ENCODE data around the gene APOL5. TPM values are rescaled to one million over a fixed set of nuclear protein-coding genes. Genes with fewer than 3 reads are reported as not detected.

APOL5 gene
- total RNA-seq, 1 donor from 2014 or later: 1.6 TPM

DNA sequence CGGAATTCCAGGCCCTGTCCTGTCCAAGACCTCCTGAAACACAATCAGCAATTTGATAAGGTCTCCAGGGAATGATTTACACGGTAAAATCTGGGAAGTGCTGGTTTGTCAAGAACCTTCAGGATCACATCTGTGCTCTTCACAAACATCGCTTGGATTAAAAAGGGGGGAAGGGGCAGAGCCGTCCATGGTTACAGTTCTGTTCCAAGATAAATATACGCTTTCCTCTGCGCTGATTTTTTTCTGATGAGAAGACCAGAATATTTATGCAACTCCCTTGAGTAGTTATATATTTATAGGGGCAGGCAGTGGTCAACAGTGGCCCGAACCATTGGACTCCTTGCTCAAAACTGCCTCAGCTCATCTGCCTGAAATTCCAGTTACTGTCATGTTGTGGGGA is 9.2 kb upstream of the APOL5 start:
- no peaks in the 10 kb centered on the region for H3K4me1 ChIP-seq (ENCODE audit: control insufficient read depth in 3 of 3, insufficient read depth in 3 of 3, low read length in 3 of 3)
- H3K27ac ChIP-seq (ENCODE audit: low read depth, low read length): no peak overlapping the region
- H3K36me3 ChIP-seq (ENCODE audit: control insufficient read depth in 3 of 3, insufficient read depth in 3 of 3, low read length in 3 of 3): no peaks in the 10 kb centered on the region
- peaks cover 0 to 3% (median 0%) of the 10 kb centered on the region in 3 donors for H3K9me3 ChIP-seq (ENCODE audit: control insufficient read depth in 3 of 3, low read length in 3 of 3)
- no peak overlapping the region for H3K9ac ChIP-seq (ENCODE audit: low read depth in 1 of 3, low read length in 3 of 3)
- no peaks in the 10 kb centered on the region for H3K27me3 ChIP-seq (ENCODE audit: control insufficient read depth in 3 of 3, insufficient read depth in 3 of 3, low read length in 3 of 3)
- H3K4me3 ChIP-seq (ENCODE audit: low read length in 3 of 3): no peak overlapping the region

GRCh38 chr22:35708917-35709316 is 8.8 kb upstream of the APOL5 start:
- peaks cover 0 to 3% (median 0%) of the 10 kb centered on the region in 3 donors for H3K9me3 ChIP-seq (ENCODE audit: control insufficient read depth in 3 of 3, low read length in 3 of 3)
- no peak overlapping the region for H3K27ac ChIP-seq (ENCODE audit: low read depth, low read length)
- no peak overlapping the region for H3K4me3 ChIP-seq (ENCODE audit: low read length in 3 of 3)

GRCh38 chr22:35711336-35711735 is 6.3 kb upstream of the APOL5 start:
- H3K27ac ChIP-seq (ENCODE audit: low read depth, low read length): no peak overlapping the region
- no peaks in the 10 kb centered on the region for H3K36me3 ChIP-seq (ENCODE audit: control insufficient read depth in 3 of 3, insufficient read depth in 3 of 3, low read length in 3 of 3)
- H3K4me1 ChIP-seq (ENCODE audit: control insufficient read depth in 3 of 3, insufficient read depth in 3 of 3, low read length in 3 of 3): no peaks in the 10 kb centered on the region
- H3K27me3 ChIP-seq (ENCODE audit: control insufficient read depth in 3 of 3, insufficient read depth in 3 of 3, low read length in 3 of 3): no peaks in the 10 kb centered on the region
- H3K4me3 ChIP-seq (ENCODE audit: low read length in 3 of 3): no peak overlapping the region
- no peak overlapping the region for H3K9ac ChIP-seq (ENCODE audit: low read depth in 1 of 3, low read length in 3 of 3)
- peaks cover 0 to 3% (median 0%) of the 10 kb centered on the region in 3 donors for H3K9me3 ChIP-seq (ENCODE audit: control insufficient read depth in 3 of 3, low read length in 3 of 3)

More at GRCh38 chr22:35708917-35709316, 8.8 kb upstream of the APOL5 start:
- Histone ChIP-seq H3K27me3 (ENCODE audit: control insufficient read depth in 3 of 3, insufficient read depth in 3 of 3, low read length in 3 of 3) (no peaks in the 10 kb centered on the region), H3K9ac (ENCODE audit: low read depth in 1 of 3, low read length in 3 of 3) (no peak overlapping the region), H3K4me1 (ENCODE audit: control insufficient read depth in 3 of 3, insufficient read depth in 3 of 3, low read length in 3 of 3) (no peaks in the 10 kb centered on the region), H3K36me3 (ENCODE audit: control insufficient read depth in 3 of 3, insufficient read depth in 3 of 3, low read length in 3 of 3) (no peaks in the 10 kb centered on the region)

DNA sequence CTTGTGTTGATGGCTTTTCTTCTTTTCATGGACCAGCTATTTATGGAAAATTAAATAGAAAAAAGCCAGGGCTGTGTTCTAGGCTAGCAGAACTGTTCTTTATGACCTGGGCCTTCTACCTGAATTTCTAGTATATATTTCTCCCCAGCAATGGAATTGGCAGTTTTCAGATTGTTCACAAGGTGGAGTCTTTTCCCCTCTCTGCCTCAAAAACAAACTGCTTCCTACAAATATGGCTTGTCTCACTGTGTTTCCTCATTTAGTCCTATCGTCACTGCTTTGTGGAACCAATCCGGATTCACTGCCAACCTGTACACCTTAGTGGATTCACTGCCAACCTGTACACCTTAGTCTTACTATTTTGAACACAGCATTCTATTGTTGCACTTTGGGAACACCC is 5.0 kb upstream of the APOL5 start:
- Histone ChIP-seq H3K9me3 (ENCODE audit: control insufficient read depth in 3 of 3, low read length in 3 of 3) (peaks cover 0 to 3% (median 0%) of the 10 kb centered on the region in 3 donors), H3K4me3 (ENCODE audit: low read length in 3 of 3) (no peak overlapping the region), H3K27ac (ENCODE audit: low read depth, low read length) (no peak overlapping the region), H3K36me3 (ENCODE audit: control insufficient read depth in 3 of 3, insufficient read depth in 3 of 3, low read length in 3 of 3) (no peaks in the 10 kb centered on the region), H3K27me3 (ENCODE audit: control insufficient read depth in 3 of 3, insufficient read depth in 3 of 3, low read length in 3 of 3) (no peaks in the 10 kb centered on the region), H3K4me1 (ENCODE audit: control insufficient read depth in 3 of 3, insufficient read depth in 3 of 3, low read length in 3 of 3) (no peaks in the 10 kb centered on the region), H3K9ac (ENCODE audit: low read depth in 1 of 3, low read length in 3 of 3) (no peak overlapping the region)

DNA sequence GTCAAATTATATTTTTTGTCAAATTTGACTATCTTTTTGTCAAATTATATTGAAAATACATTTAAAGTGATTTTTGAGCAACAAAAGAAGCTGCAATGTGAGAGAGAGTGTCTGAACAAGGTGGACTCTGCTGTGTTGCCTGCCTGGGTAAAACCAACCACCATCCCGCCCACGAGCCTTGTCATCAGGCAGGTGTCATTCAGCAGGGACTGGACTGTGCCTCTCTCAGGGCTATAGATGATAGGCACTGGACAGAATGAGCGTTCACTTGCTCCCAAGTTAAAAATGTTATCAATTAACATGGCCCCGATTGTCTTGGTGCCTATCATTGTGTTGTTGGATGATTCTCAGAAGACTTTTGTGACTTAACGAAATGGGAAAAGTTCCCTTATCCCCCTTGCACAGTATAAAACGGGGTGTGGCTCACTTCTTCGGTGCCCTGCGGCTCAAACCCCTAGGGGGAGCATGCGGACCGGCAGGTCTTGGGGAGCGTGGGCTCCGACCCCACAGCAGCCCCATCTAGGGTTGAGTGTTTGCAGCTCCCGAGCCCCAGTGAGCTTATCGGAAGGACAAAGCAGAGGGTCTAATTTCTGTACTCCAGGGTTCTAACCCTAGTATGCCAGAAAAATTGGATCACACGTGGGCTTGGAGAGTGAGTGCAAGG is 1.7 kb downstream of the APOL5 start:
- no peaks in the 10 kb centered on the region for H3K4me1 ChIP-seq (ENCODE audit: control insufficient read depth in 3 of 3, insufficient read depth in 3 of 3, low read length in 3 of 3)
- H3K4me3 ChIP-seq (ENCODE audit: low read length in 3 of 3): no peak overlapping the region
- H3K9me3 ChIP-seq (ENCODE audit: control insufficient read depth in 3 of 3, low read length in 3 of 3): no peaks in the 10 kb centered on the region
- no peaks in the 10 kb centered on the region for H3K27me3 ChIP-seq (ENCODE audit: control insufficient read depth in 3 of 3, insufficient read depth in 3 of 3, low read length in 3 of 3)
- no peak overlapping the region for H3K27ac ChIP-seq (ENCODE audit: low read depth, low read length)
- no peak overlapping the region for H3K9ac ChIP-seq (ENCODE audit: low read depth in 1 of 3, low read length in 3 of 3)
- no peaks in the 10 kb centered on the region for H3K36me3 ChIP-seq (ENCODE audit: control insufficient read depth in 3 of 3, insufficient read depth in 3 of 3, low read length in 3 of 3)

DNA sequence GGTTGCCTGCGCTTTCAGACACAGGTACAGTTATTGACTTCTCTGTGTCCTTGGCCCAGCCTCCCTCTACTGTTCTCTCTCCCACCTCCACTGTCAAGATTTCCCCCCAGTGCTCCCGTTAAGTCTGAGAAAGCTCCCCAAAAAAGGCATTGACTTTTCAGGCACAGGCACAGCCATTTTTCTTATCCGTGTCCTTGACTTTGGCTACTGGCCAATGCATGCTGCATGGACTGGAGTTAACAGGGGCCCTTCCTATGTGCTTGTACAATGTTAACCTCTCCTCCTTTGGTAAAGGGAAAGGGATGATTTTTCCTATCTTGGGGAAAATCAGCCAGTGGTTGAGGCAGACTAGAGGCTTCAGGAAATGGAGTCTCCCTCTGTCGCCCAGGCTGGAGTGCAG is 4.3 kb downstream of the APOL5 start:
- no peaks in the 10 kb centered on the region for H3K27me3 ChIP-seq (ENCODE audit: control insufficient read depth in 3 of 3, insufficient read depth in 3 of 3, low read length in 3 of 3)
- no peak overlapping the region for H3K27ac ChIP-seq (ENCODE audit: low read depth, low read length)
- peaks cover 0 to 6% (median 0%) of the 10 kb centered on the region in 3 donors for H3K4me1 ChIP-seq (ENCODE audit: control insufficient read depth in 3 of 3, insufficient read depth in 3 of 3, low read length in 3 of 3)
- H3K4me3 ChIP-seq (ENCODE audit: low read length in 3 of 3): no peak overlapping the region
- H3K36me3 ChIP-seq (ENCODE audit: control insufficient read depth in 3 of 3, insufficient read depth in 3 of 3, low read length in 3 of 3): no peaks in the 10 kb centered on the region
- H3K9me3 ChIP-seq (ENCODE audit: control insufficient read depth in 3 of 3, low read length in 3 of 3): no peaks in the 10 kb centered on the region
- no peak overlapping the region for H3K9ac ChIP-seq (ENCODE audit: low read depth in 1 of 3, low read length in 3 of 3)

- Histone ChIP-seq H3K27me3 (ENCODE audit: control insufficient read depth in 3 of 3, insufficient read depth in 3 of 3, low read length in 3 of 3) (no peaks in the 10 kb centered on the region), H3K4me3 (ENCODE audit: low read length in 3 of 3) (no peak overlapping the region), H3K4me1 (ENCODE audit: control insufficient read depth in 3 of 3, insufficient read depth in 3 of 3, low read length in 3 of 3) (peaks cover 0 to 12% (median 0%) of the 10 kb centered on the region in 3 donors), H3K9me3 (ENCODE audit: control insufficient read depth in 3 of 3, low read length in 3 of 3) (no peaks in the 10 kb centered on the region), H3K27ac (ENCODE audit: low read depth, low read length) (no peak overlapping the region), H3K36me3 (ENCODE audit: control insufficient read depth in 3 of 3, insufficient read depth in 3 of 3, low read length in 3 of 3) (no peaks in the 10 kb centered on the region), H3K9ac (ENCODE audit: low read depth in 1 of 3, low read length in 3 of 3) (no peak overlapping the region)
Measured at GRCh38 chr22:35725521-35725920, 7.8 kb downstream of the APOL5 start.

DNA sequence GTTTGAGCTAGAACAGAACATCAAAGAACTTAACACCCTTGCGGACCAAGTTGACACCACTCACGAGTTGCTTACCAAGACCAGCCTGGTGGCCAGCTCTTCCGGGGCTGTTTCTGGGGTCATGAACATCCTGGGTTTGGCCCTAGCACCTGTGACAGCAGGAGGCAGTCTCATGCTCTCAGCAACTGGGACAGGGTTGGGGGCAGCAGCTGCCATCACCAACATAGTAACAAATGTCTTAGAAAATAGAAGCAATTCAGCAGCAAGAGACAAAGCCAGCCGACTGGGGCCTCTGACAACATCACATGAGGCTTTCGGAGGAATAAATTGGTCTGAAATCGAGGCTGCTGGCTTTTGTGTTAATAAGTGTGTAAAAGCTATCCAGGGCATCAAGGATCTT is 8.7 kb downstream of the APOL5 start:
- Histone ChIP-seq H3K9me3 (ENCODE audit: control insufficient read depth in 3 of 3, low read length in 3 of 3) (no peaks in the 10 kb centered on the region), H3K27me3 (ENCODE audit: control insufficient read depth in 3 of 3, insufficient read depth in 3 of 3, low read length in 3 of 3) (no peaks in the 10 kb centered on the region), H3K4me3 (ENCODE audit: low read length in 3 of 3) (no peak overlapping the region), H3K9ac (ENCODE audit: low read depth in 1 of 3, low read length in 3 of 3) (no peak overlapping the region), H3K36me3 (ENCODE audit: control insufficient read depth in 3 of 3, insufficient read depth in 3 of 3, low read length in 3 of 3) (no peaks in the 10 kb centered on the region), H3K4me1 (ENCODE audit: control insufficient read depth in 3 of 3, insufficient read depth in 3 of 3, low read length in 3 of 3) (peaks cover 0 to 12% (median 0%) of the 10 kb centered on the region in 3 donors), H3K27ac (ENCODE audit: low read depth, low read length) (no peak overlapping the region)

DNA sequence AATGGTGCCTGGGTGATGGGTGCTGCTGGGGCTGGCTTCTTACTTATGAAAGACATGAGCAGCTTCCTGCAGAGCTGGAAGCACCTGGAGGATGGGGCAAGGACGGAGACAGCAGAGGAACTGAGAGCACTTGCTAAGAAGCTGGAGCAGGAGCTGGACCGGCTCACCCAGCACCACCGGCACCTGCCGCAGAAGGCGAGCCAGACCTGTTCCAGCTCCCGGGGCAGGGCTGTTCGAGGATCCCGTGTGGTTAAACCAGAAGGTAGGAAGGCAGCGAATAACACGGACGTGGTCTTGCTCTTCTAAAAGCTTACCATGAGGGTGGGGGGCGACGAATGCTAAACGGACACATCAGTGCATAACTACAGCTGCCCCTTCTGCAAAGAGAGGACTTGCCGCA is 9.3 kb downstream of the APOL5 start:
- peak overlapping the region; percentile 13 for H3K27ac ChIP-seq (ENCODE audit: low read depth, low read length)
- H3K27me3 ChIP-seq (ENCODE audit: control insufficient read depth in 3 of 3, insufficient read depth in 3 of 3, low read length in 3 of 3): no peaks in the 10 kb centered on the region
- peak overlapping the region in 2 of 3 donors; percentile 50 to 77 for H3K9ac ChIP-seq (ENCODE audit: low read depth in 1 of 3, low read length in 3 of 3)
- no peaks in the 10 kb centered on the region for H3K9me3 ChIP-seq (ENCODE audit: control insufficient read depth in 3 of 3, low read length in 3 of 3)
- H3K36me3 ChIP-seq (ENCODE audit: control insufficient read depth in 3 of 3, insufficient read depth in 3 of 3, low read length in 3 of 3): no peaks in the 10 kb centered on the region
- peaks cover 0 to 12% (median 0%) of the 10 kb centered on the region in 3 donors for H3K4me1 ChIP-seq (ENCODE audit: control insufficient read depth in 3 of 3, insufficient read depth in 3 of 3, low read length in 3 of 3)
- H3K4me3 ChIP-seq (ENCODE audit: low read length in 3 of 3): peak overlapping the region; percentile 61 to 70 (median 68)

GRCh38 chr22:35727436-35727835 is 9.8 kb downstream of the APOL5 start:
- peak overlapping the region; percentile 43 to 77 (median 50) for H3K9ac ChIP-seq (ENCODE audit: low read depth in 1 of 3, low read length in 3 of 3)

More at GRCh38 chr22:35727436-35727835, 9.8 kb downstream of the APOL5 start:
- Histone ChIP-seq H3K9me3 (ENCODE audit: control insufficient read depth in 3 of 3, low read length in 3 of 3) (no peaks in the 10 kb centered on the region), H3K27me3 (ENCODE audit: control insufficient read depth in 3 of 3, insufficient read depth in 3 of 3, low read length in 3 of 3) (no peaks in the 10 kb centered on the region), H3K36me3 (ENCODE audit: control insufficient read depth in 3 of 3, insufficient read depth in 3 of 3, low read length in 3 of 3) (no peaks in the 10 kb centered on the region), H3K4me3 (ENCODE audit: low read length in 3 of 3) (peak overlapping the region; percentile 61 to 70 (median 68)), H3K27ac (ENCODE audit: low read depth, low read length) (peak overlapping the region; percentile 13), H3K4me1 (ENCODE audit: control insufficient read depth in 3 of 3, insufficient read depth in 3 of 3, low read length in 3 of 3) (peaks cover 0 to 12% (median 0%) of the 10 kb centered on the region in 3 donors)

Measured in skeletal muscle tissue (tissue), 4 donors.